Measurements from ENCODE around the gene TNC. TPM values are rescaled to one million over a fixed set of nuclear protein-coding genes. Genes with fewer than 3 reads are reported as not detected.

Gene TNC
- polyA plus RNA-seq, 12 donors: 32.4 to 97.6 (median 59.6) TPM; not detected in 1

Other genes starting within 250 kb of the TNC start
- 1 to 10 TPM in 2 of 12 donors, under 1 TPM in 8, not detected in 2; 0.41 to 1.2 (median 0.62) TPM for gene TNFSF8, start 187.6 kb downstream of the TNC start, polyA plus RNA-seq (ENCODE audit: insufficient read length in 12 of 12)